Mammary epithelial cell (primary cell): Measurements from ENCODE around the gene CDH4.
"Not testable (repeated sequence)": the region's sequence is repeated elsewhere in the genome, so short reads cannot be mapped to it uniquely, and the experiment has no call there.

Source experiments
- EZH2 ChIP-seq: IDR thresholded peaks from 2 replicates; pipeline ENCODE4 v1.6.1; 2012; ENCODE audit warnings: low read length, inconsistent platforms, borderline replicate concordance
- TF ChIP-seq, protein P1 (sequence below), 2 donors: IDR thresholded peaks in 1 of 2; conservative IDR thresholded peaks in 1 of 2; 2 replicates each; pipeline ENCODE4 v1.5.1; 2011 to 2012; ENCODE audit warnings: inconsistent platforms in 2 of 2, low read length in 2 of 2, mild to moderate bottlenecking in 2 of 2, control low read depth in 1 of 2, low read depth in 1 of 2; ENCODE audit not compliant: insufficient read depth in 1 of 2; ENCODE audit errors: extremely low read depth in 1 of 2

DNA sequence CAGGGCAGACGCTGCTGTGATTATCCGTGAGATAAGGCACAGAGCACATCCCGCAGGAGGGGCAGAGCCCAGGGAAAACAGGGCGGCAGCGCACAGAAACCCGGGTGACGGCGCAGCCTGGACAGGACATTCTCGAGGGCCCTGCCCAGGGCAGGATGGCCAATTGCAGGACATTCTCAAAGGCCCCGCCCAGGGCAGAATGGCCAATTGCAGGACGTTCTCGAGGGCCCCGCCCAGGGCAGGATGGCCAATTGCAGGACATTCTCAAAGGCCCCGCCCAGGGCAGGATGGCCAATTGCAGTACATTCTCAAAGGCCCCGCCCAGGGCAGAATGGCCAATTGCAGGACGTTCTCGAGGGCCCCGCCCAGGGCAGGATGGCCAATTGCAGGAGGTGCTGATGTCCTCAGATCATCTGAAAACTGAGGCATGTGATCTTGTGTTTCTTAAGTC lies 173.5 kb downstream of the CDH4 start:
- TF ChIP-seq, protein P1, sequence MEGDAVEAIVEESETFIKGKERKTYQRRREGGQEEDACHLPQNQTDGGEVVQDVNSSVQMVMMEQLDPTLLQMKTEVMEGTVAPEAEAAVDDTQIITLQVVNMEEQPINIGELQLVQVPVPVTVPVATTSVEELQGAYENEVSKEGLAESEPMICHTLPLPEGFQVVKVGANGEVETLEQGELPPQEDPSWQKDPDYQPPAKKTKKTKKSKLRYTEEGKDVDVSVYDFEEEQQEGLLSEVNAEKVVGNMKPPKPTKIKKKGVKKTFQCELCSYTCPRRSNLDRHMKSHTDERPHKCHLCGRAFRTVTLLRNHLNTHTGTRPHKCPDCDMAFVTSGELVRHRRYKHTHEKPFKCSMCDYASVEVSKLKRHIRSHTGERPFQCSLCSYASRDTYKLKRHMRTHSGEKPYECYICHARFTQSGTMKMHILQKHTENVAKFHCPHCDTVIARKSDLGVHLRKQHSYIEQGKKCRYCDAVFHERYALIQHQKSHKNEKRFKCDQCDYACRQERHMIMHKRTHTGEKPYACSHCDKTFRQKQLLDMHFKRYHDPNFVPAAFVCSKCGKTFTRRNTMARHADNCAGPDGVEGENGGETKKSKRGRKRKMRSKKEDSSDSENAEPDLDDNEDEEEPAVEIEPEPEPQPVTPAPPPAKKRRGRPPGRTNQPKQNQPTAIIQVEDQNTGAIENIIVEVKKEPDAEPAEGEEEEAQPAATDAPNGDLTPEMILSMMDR (conservative IDR thresholded peaks at IDR 0.05 in 1 of 2, IDR thresholded peaks at IDR 0.05 in 1 of 2; ENCODE audit: extremely low read depth in 1 of 2, insufficient read depth in 1 of 2, low read depth in 1 of 2, low read length in 2 of 2), result not testable (repeated sequence)
- TF ChIP-seq EZH2, result not testable (repeated sequence)
